WI38 (cell line): Measurements from ENCODE around the gene TMPRSS12.
"Not testable (repeated sequence)": the region's sequence is repeated elsewhere in the genome, so short reads cannot be mapped to it uniquely, and the experiment has no call there.

ENCODE experiments used
- H3K4me3 ChIP-seq: 2 replicates; pipeline ENCODE4 v1.5.1; 2011; ENCODE audit warnings: low read depth, mild to moderate bottlenecking, control low read depth, low read length
- CTCF ChIP-seq: IDR thresholded peaks from 2 replicates; pipeline ENCODE4 v1.5.1; 2012; ENCODE audit warnings: low read depth, mild to moderate bottlenecking, control low read depth, low read length

Gene TMPRSS12

GRCh38 chr12:50841716-50842531, 802 bp upstream of the TMPRSS12 start:
- no peak overlapping the region for H3K4me3 ChIP-seq
- TF ChIP-seq CTCF = no peak

GRCh38 chr12:50845021-50845647, 2.4 kb downstream of the TMPRSS12 start:
- no peak overlapping the region for H3K4me3 ChIP-seq
- TF ChIP-seq CTCF = no peak

- no peak for TF ChIP-seq CTCF
- no peak overlapping the region for H3K4me3 ChIP-seq
These were observed 6.2 kb downstream of the TMPRSS12 start for GRCh38 chr12:50848963-50849362.

- H3K4me3 ChIP-seq = not testable (repeated sequence)
These were observed 12.5 kb downstream of the TMPRSS12 start for GRCh38 chr12:50855218-50855617.

- H3K4me3 ChIP-seq = not testable (repeated sequence)
These were observed 13.0 kb downstream of the TMPRSS12 start for GRCh38 chr12:50855679-50856078.

- no peak overlapping the region for H3K4me3 ChIP-seq
- no peak for TF ChIP-seq CTCF
These were observed 17.0 kb downstream of the TMPRSS12 start for GRCh38 chr12:50859621-50860310.

- TF ChIP-seq CTCF = no peak
- no peak overlapping the region for H3K4me3 ChIP-seq
These were observed 19.6 kb downstream of the TMPRSS12 start for GRCh38 chr12:50862316-50862715.

- TF ChIP-seq CTCF = no peak
- H3K4me3 ChIP-seq = no peak overlapping the region
These were observed 22.5 kb downstream of the TMPRSS12 start for GRCh38 chr12:50865266-50865665.

- not testable (repeated sequence) for H3K4me3 ChIP-seq
These were observed 26.2 kb downstream of the TMPRSS12 start for GRCh38 chr12:50868881-50869280.
